ENCODE data around the gene CDK2.

Gene CDK2

DNA sequence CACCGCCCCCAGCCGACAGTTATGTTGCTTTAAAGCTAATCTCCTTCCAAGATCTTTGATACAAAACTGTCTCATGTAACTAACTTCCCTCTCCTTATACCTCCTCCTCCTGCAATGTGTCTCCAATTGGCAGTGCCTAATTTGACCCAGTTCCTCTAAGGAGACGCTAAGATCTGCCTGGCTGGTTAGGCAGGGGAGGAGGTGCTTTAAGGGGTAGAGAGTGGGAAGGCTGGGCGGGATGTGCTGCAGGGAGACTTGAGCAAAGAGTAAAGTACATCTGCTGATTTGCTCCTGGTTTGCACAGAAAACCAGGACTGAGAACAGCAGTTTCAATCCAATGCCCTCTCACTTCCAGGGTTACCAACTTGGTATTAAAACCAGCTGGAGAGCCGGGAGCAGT is 46.9 kb downstream of the CDK2 start:
- Histone ChIP-seq H3K23ac (ENCODE audit: low read length in 2 of 2) (no peak overlapping the region), H3K27me3 (ENCODE audit: control insufficient read depth in 1 of 2, insufficient read depth in 1 of 2, low read length in 2 of 2) (no peaks in the 10 kb centered on the region), H4K91ac (ENCODE audit: low read length) (no peak overlapping the region), H3K9me3 (ENCODE audit: control insufficient read depth, low read length) (no peaks in the 10 kb centered on the region), H3K4ac (ENCODE audit: low read depth in 1 of 2, low read length in 2 of 2) (no peak overlapping the region), H2AK5ac (ENCODE audit: low read length, severe bottlenecking) (no peak overlapping the region), H3K4me2 (ENCODE audit: low read length, poor library complexity, severe bottlenecking) (no peak overlapping the region), H4K8ac (ENCODE audit: low read length) (no peak overlapping the region), H3K4me1 (ENCODE audit: control insufficient read depth, insufficient read depth, low read depth, low read length) (no peaks in the 10 kb centered on the region), H2AFZ (ENCODE audit: low read depth, low read length) (no peak overlapping the region), H3K9ac (ENCODE audit: low read length) (no peak overlapping the region), H2BK12ac (ENCODE audit: low read length in 2 of 2) (no peak overlapping the region), H3K14ac (ENCODE audit: low read length in 2 of 2) (no peak overlapping the region), H2BK120ac (ENCODE audit: low read depth, low read length) (no peak overlapping the region), H3K4me3 (ENCODE audit: insufficient read depth in 1 of 2, low read depth in 1 of 2, low read length in 2 of 2) (no peak overlapping the region), H2BK5ac (ENCODE audit: low read depth, low read length, poor library complexity, severe bottlenecking) (no peak overlapping the region), H3K27ac (ENCODE audit: low read length, poor library complexity, severe bottlenecking) (no peak overlapping the region), H2BK15ac (ENCODE audit: low read depth, poor library complexity, severe bottlenecking) (no peak overlapping the region), H3K18ac (ENCODE audit: low read depth in 1 of 2, low read length in 2 of 2) (no peak overlapping the region), H3K36me3 (ENCODE audit: control insufficient read depth in 1 of 2, insufficient read depth in 2 of 2, low read depth in 1 of 2, low read length in 2 of 2) (peaks cover 0 to 13% of the 10 kb centered on the region in 2 experiments), H3K79me1 (replicated peaks; ENCODE audit: low read length, poor library complexity, severe bottlenecking) (peaks cover 2% of the 10 kb centered on the region)
- no peak for DNase-seq
- WGBS: over 99% methylated on average over 5 of the region's 5 CpGs

DNA sequence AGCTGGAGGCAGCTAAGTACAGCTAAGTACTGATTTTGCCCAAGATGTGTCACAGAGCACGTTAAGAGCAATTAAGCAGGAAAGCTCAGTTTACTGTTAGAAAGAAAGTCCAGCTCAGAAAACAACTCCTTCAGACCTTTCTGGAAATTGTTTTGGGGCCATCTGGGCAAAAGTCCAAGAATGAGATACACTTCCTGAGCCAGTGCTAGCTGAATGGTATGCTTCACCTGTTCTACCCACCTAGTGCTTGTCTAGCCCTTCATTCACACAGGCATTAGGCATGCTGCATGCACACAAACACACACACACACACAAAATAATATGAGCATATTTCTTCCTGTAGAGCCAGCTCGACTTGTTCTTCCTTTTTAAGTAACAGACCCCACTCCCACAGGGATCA is 47.6 kb downstream of the CDK2 start:
- Histone ChIP-seq H3K27ac (ENCODE audit: low read length, poor library complexity, severe bottlenecking) (no peak overlapping the region), H3K4me1 (ENCODE audit: control insufficient read depth, insufficient read depth, low read depth, low read length) (no peaks in the 10 kb centered on the region), H2AK5ac (ENCODE audit: low read length, severe bottlenecking) (no peak overlapping the region), H3K23ac (ENCODE audit: low read length in 2 of 2) (no peak overlapping the region), H2BK5ac (ENCODE audit: low read depth, low read length, poor library complexity, severe bottlenecking) (no peak overlapping the region), H3K27me3 (ENCODE audit: control insufficient read depth in 1 of 2, insufficient read depth in 1 of 2, low read length in 2 of 2) (no peaks in the 10 kb centered on the region), H3K14ac (ENCODE audit: low read length in 2 of 2) (no peak overlapping the region), H3K79me1 (replicated peaks; ENCODE audit: low read length, poor library complexity, severe bottlenecking) (no peaks in the 10 kb centered on the region), H3K36me3 (ENCODE audit: control insufficient read depth in 1 of 2, insufficient read depth in 2 of 2, low read depth in 1 of 2, low read length in 2 of 2) (peaks cover 0 to 14% of the 10 kb centered on the region in 2 experiments), H2BK120ac (ENCODE audit: low read depth, low read length) (no peak overlapping the region), H2BK12ac (ENCODE audit: low read length in 2 of 2) (no peak overlapping the region), H3K18ac (ENCODE audit: low read depth in 1 of 2, low read length in 2 of 2) (no peak overlapping the region), H3K4me2 (ENCODE audit: low read length, poor library complexity, severe bottlenecking) (no peak overlapping the region), H3K9ac (ENCODE audit: low read length) (no peak overlapping the region), H3K4me3 (ENCODE audit: insufficient read depth in 1 of 2, low read depth in 1 of 2, low read length in 2 of 2) (no peak overlapping the region), H2BK15ac (ENCODE audit: low read depth, poor library complexity, severe bottlenecking) (no peak overlapping the region), H4K8ac (ENCODE audit: low read length) (no peak overlapping the region), H3K4ac (ENCODE audit: low read depth in 1 of 2, low read length in 2 of 2) (no peak overlapping the region), H3K9me3 (ENCODE audit: control insufficient read depth, low read length) (no peaks in the 10 kb centered on the region), H4K91ac (ENCODE audit: low read length) (no peak overlapping the region), H2AFZ (ENCODE audit: low read depth, low read length) (no peak overlapping the region)
- 54% methylated on average over 2 of the region's 2 CpGs for WGBS
- DNase-seq: no peak

DNA sequence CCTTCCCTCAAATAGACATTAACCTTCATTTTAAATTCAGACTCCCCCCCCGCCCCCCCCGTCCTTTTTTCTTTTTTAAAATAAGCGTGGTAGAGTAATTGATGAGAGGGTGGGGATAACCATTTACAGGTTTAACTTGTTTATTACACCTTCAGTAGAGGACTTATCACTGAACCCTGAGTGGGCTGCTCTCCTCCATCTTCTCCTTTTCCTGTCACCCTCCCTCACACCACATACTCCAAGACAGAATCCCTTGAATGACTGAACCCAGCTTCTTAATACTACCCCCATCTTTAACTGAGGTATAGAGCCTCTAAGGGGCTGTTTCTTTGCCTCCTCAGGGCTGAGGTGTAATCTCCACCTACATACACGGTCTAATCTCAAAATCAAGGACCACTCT is 50.6 kb downstream of the CDK2 start:
- WGBS: 100% methylated on average over 1 of the region's 4 CpGs
- no peak overlapping the region for H2BK5ac ChIP-seq (ENCODE audit: low read depth, low read length, poor library complexity, severe bottlenecking)
- no peak overlapping the region for H3K23ac ChIP-seq (ENCODE audit: low read length in 2 of 2)
- no peak overlapping the region for H4K8ac ChIP-seq (ENCODE audit: low read length)
- no peaks in the 10 kb centered on the region for H3K27me3 ChIP-seq (ENCODE audit: control insufficient read depth in 1 of 2, insufficient read depth in 1 of 2, low read length in 2 of 2)
- H3K27ac ChIP-seq (ENCODE audit: low read length, poor library complexity, severe bottlenecking): no peak overlapping the region
- peaks cover 0 to 15% of the 10 kb centered on the region in 2 experiments for H3K36me3 ChIP-seq (ENCODE audit: control insufficient read depth in 1 of 2, insufficient read depth in 2 of 2, low read depth in 1 of 2, low read length in 2 of 2)
- no peak overlapping the region for H3K4me2 ChIP-seq (ENCODE audit: low read length, poor library complexity, severe bottlenecking)
- no peaks in the 10 kb centered on the region for H3K9me3 ChIP-seq (ENCODE audit: control insufficient read depth, low read length)
- H3K4me1 ChIP-seq (ENCODE audit: control insufficient read depth, insufficient read depth, low read depth, low read length): peaks cover 17% of the 10 kb centered on the region
- H4K91ac ChIP-seq (ENCODE audit: low read length): no peak overlapping the region
- H3K4ac ChIP-seq (ENCODE audit: low read depth in 1 of 2, low read length in 2 of 2): no peak overlapping the region
- no peak overlapping the region for H3K14ac ChIP-seq (ENCODE audit: low read length in 2 of 2)
- H2BK12ac ChIP-seq (ENCODE audit: low read length in 2 of 2): no peak overlapping the region
- H3K79me1 ChIP-seq (replicated peaks; ENCODE audit: low read length, poor library complexity, severe bottlenecking): peaks cover 2% of the 10 kb centered on the region
- H2BK15ac ChIP-seq (ENCODE audit: low read depth, poor library complexity, severe bottlenecking): no peak overlapping the region
- no peak overlapping the region for H2AK5ac ChIP-seq (ENCODE audit: low read length, severe bottlenecking)
- no peak overlapping the region for H2AFZ ChIP-seq (ENCODE audit: low read depth, low read length)
- no peak for DNase-seq
- H3K4me3 ChIP-seq (ENCODE audit: insufficient read depth in 1 of 2, low read depth in 1 of 2, low read length in 2 of 2): no peak overlapping the region
- H3K18ac ChIP-seq (ENCODE audit: low read depth in 1 of 2, low read length in 2 of 2): no peak overlapping the region
- no peak overlapping the region for H3K9ac ChIP-seq (ENCODE audit: low read length)
- H2BK120ac ChIP-seq (ENCODE audit: low read depth, low read length): no peak overlapping the region

DNA sequence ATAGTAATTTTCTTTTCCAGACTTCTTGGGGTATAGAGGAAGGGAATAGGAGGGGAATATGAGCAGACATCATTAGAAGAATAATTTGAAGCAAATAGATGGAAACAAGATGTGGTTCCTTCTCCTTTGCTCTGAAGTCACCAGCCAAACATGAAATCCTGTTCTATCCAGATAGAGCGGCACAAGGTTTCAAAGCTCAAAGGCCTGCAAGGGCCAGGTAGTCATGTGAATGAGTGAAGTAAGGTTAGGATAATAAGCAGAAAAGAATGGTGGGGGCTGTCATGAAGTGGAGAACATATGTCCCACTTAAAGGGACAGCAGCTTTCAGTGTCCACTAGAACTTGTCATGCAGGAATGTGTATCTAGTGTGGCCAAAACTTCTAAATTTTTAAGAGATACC is 51.7 kb downstream of the CDK2 start:
- Histone ChIP-seq H2BK120ac (ENCODE audit: low read depth, low read length) (no peak overlapping the region), H3K9ac (ENCODE audit: low read length) (no peak overlapping the region), H2AFZ (ENCODE audit: low read depth, low read length) (no peak overlapping the region), H3K4me1 (ENCODE audit: control insufficient read depth, insufficient read depth, low read depth, low read length) (peaks cover 17% of the 10 kb centered on the region), H3K4me3 (ENCODE audit: insufficient read depth in 1 of 2, low read depth in 1 of 2, low read length in 2 of 2) (no peak overlapping the region), H3K4ac (ENCODE audit: low read depth in 1 of 2, low read length in 2 of 2) (no peak overlapping the region), H2BK12ac (ENCODE audit: low read length in 2 of 2) (no peak overlapping the region), H3K36me3 (ENCODE audit: control insufficient read depth in 1 of 2, insufficient read depth in 2 of 2, low read depth in 1 of 2, low read length in 2 of 2) (peaks cover 0 to 15% of the 10 kb centered on the region in 2 experiments), H3K79me1 (replicated peaks; ENCODE audit: low read length, poor library complexity, severe bottlenecking) (peaks cover 9% of the 10 kb centered on the region), H4K91ac (ENCODE audit: low read length) (no peak overlapping the region), H3K4me2 (ENCODE audit: low read length, poor library complexity, severe bottlenecking) (no peak overlapping the region), H3K23ac (ENCODE audit: low read length in 2 of 2) (no peak overlapping the region), H3K9me3 (ENCODE audit: control insufficient read depth, low read length) (no peaks in the 10 kb centered on the region), H3K14ac (ENCODE audit: low read length in 2 of 2) (no peak overlapping the region), H2BK5ac (ENCODE audit: low read depth, low read length, poor library complexity, severe bottlenecking) (no peak overlapping the region), H3K27me3 (ENCODE audit: control insufficient read depth in 1 of 2, insufficient read depth in 1 of 2, low read length in 2 of 2) (no peaks in the 10 kb centered on the region), H4K8ac (ENCODE audit: low read length) (no peak overlapping the region), H3K18ac (ENCODE audit: low read depth in 1 of 2, low read length in 2 of 2) (no peak overlapping the region), H2BK15ac (ENCODE audit: low read depth, poor library complexity, severe bottlenecking) (no peak overlapping the region), H2AK5ac (ENCODE audit: low read length, severe bottlenecking) (no peak overlapping the region), H3K27ac (ENCODE audit: low read length, poor library complexity, severe bottlenecking) (no peak overlapping the region)
- DNase-seq: no peak
- 100% methylated on average over 1 of the region's 1 CpG for WGBS

All from mesenchymal stem cell (in vitro differentiated cells and primary cell).